OCI-LY7 (cell line): ENCODE data around the gene SIPA1L3. TPM values are rescaled to one million over a fixed set of nuclear protein-coding genes. Genes with fewer than 3 reads are reported as not detected.
A peak's percentile ranks its signal among the peaks of the same experiment; 100 is the strongest.

ENCODE experiments used
- BruUV-seq: library from RNA; stranded (reverse); fragments of 400-500 nt; replicated peaks from 2 replicates; lab custom pipeline; 2021; lab: Mats Ljungman, UMichigan
- CTCF ChIA-PET: fragments of 300-600 bp; sonication (Branson Sonifier 250); formaldehyde crosslinking; loops from one replicate; lab custom pipeline; 2022; ENCODE audit warnings: antibody characterized with exemption; ENCODE audit not compliant: unreplicated experiment; lab: Charles Lee
- POLR2A ChIA-PET: fragments of 300-600 bp; sonication (Branson Sonifier 250); formaldehyde crosslinking; loops from one replicate; lab custom pipeline; 2022; ENCODE audit warnings: antibody characterized with exemption; lab: Charles Lee
- DNase-seq: peaks from one replicate; pipeline ENCODE4 v3.0.0-alpha.2; 2015; ENCODE audit warnings: low spot score
- H2AFZ ChIP-seq: fragments of 200-600 bp; sonication (generic), shearing (Covaris generic); 2 replicates; pipeline ENCODE4 v1.6.1; 2014; ENCODE audit warnings: mild to moderate bottlenecking, antibody characterized with exemption, low read length, moderate library complexity
- H3K27ac ChIP-seq: fragments of 200-600 bp; sonication (generic); 2 replicates; pipeline ENCODE4 v1.5.1; 2014; ENCODE audit warnings: mixed run types, low read depth, mild to moderate bottlenecking, moderate library complexity, low read length, inconsistent platforms; ENCODE audit not compliant: poor library complexity, severe bottlenecking
- H3K36me3 ChIP-seq: fragments of 200-600 bp; sonication (generic); 2 replicates; pipeline ENCODE4 v1.6.1; 2014; ENCODE audit warnings: mild to moderate bottlenecking, antibody characterized with exemption, low read length, moderate library complexity, mixed read lengths; ENCODE audit not compliant: insufficient read depth
- H3K4me1 ChIP-seq: fragments of 200-600 bp; sonication (generic); 2 replicates; pipeline ENCODE4 v1.5.1; 2014; ENCODE audit warnings: mild to moderate bottlenecking, low read length; ENCODE audit not compliant: insufficient read depth, poor library complexity, severe bottlenecking
- H3K4me2 ChIP-seq: fragments of 200-600 bp; sonication (generic); 2 replicates; pipeline ENCODE4 v1.6.1; 2014; ENCODE audit warnings: mild to moderate bottlenecking, low read length
- H3K4me3 ChIP-seq: fragments of 200-600 bp; sonication (generic); 2 replicates; pipeline ENCODE4 v1.5.1; 2014; ENCODE audit warnings: mild to moderate bottlenecking, low read depth, low read length; ENCODE audit not compliant: poor library complexity, severe bottlenecking
- H3K79me2 ChIP-seq: fragments of 200-600 bp; sonication (generic); 2 replicates; pipeline ENCODE4 v1.6.1; 2016; ENCODE audit warnings: low read depth, mild to moderate bottlenecking, low read length, moderate library complexity, mixed read lengths; ENCODE audit not compliant: insufficient read depth
- H3K9me2 ChIP-seq: fragments of 200-600 bp; sonication (generic); 2 replicates; pipeline ENCODE4 v1.6.1; 2016; ENCODE audit warnings: mild to moderate bottlenecking, low read length, mixed read lengths; ENCODE audit not compliant: insufficient read depth
- H3K9me3 ChIP-seq: fragments of 200-600 bp; sonication (generic); 2 replicates; pipeline ENCODE4 v1.6.1; 2014; ENCODE audit warnings: mild to moderate bottlenecking, mixed run types, low read length, mixed read lengths
- H4K20me1 ChIP-seq: fragments of 200-600 bp; sonication (generic); 2 replicates; pipeline ENCODE4 v1.6.1; 2014; ENCODE audit warnings: mild to moderate bottlenecking, antibody characterized with exemption, low read length, moderate library complexity, mixed read lengths; ENCODE audit not compliant: insufficient read depth
- CTCF ChIP-seq: fragments of 200-600 bp; sonication (generic); conservative IDR thresholded peaks from 2 replicates; pipeline ENCODE4 v1.5.1; 2014; ENCODE audit warnings: mild to moderate bottlenecking, antibody characterized with exemption, low read length, moderate library complexity, mixed read lengths
- EZH2phosphoT487 ChIP-seq: fragments of 200-600 bp; sonication (generic); IDR thresholded peaks from 2 replicates; pipeline ENCODE4 v1.6.1; 2018; ENCODE audit warnings: low read depth, borderline replicate concordance, mild to moderate bottlenecking, mixed run types, antibody characterized with exemption, low read length, moderate library complexity, mixed read lengths
- intact Hi-C: fragments of 100-400 bp; cut with micrococcal nuclease; formaldehyde crosslinking; loops from one replicate; pipeline ENCODE4 v1.10.0; 2022; ENCODE audit not compliant: unreplicated experiment
- total RNA-seq, 2 experiments: library from RNA; depleted of rRNA in 1 of 2; stranded (reverse); fragments of >200 nt in 1 of 2; shearing (Covaris generic) in 1 of 2; gene quantifications; 2 replicates each; pipeline ENCODE4 v1.2.3, GENCODE V29; 2014 to 2022

Gene SIPA1L3
- total RNA-seq, 2 experiments from 2014 or later = 21.2 to 84.4 TPM

GRCh38 chr19:38033658-38034491 is 126.9 kb downstream of the SIPA1L3 start:
- Histone ChIP-seq H3K27ac (peak overlapping the region; percentile 97), H2AFZ (peak overlapping the region; percentile 17; the same call in 1 of the 2 replicates), H3K79me2 (peaks cover 15% of the 10 kb centered on the region; the same call in 1 of the 2 replicates), H3K4me1 (peaks cover 76% of the 10 kb centered on the region), H3K4me3 (peak overlapping the region; percentile 56), H3K9me3 (peaks cover 18% of the 10 kb centered on the region; the same call in 1 of the 2 replicates), H3K36me3 (peaks cover 32% of the 10 kb centered on the region), H4K20me1 (no peaks in the 10 kb centered on the region), H3K4me2 (peak overlapping the region; percentile 82), H3K9me2 (no peaks in the 10 kb centered on the region)
- CTCF ChIA-PET = interaction anchor here (0.6 to 1.1 kb wide), 2 partner anchors 13 to 30 kb away, joined by 9 to 10 read pairs; no protein-coding TSS in a partner anchor
- no TSS peak for BruUV-seq
- POLR2A ChIA-PET = interaction anchor here (0.6 to 3.5 kb wide), 11 partner anchors 9 to 319 kb away, joined by 3 to 32 read pairs (median 3); no protein-coding TSS in a partner anchor
- intact Hi-C loops = loop anchor here (1.0 to 5.0 kb wide), 3 partner anchors 14 to 107 kb away; no protein-coding TSS in a partner anchor
- no peak for TF ChIP-seq EZH2phosphoT487
- TF ChIP-seq CTCF = peak; percentile 61
- DNase-seq = peak; percentile 95

GRCh38 chr19:38034492-38034860 is 127.5 kb downstream of the SIPA1L3 start:
- no peaks in the 10 kb centered on the region for H3K9me2 ChIP-seq
- H3K27ac ChIP-seq = peak overlapping the region; percentile 97
- peaks cover 18% of the 10 kb centered on the region; the same call in 1 of the 2 replicates for H3K9me3 ChIP-seq
- CTCF ChIA-PET = interaction anchor here (0.6 kb wide), 1 partner anchor 14 kb away, joined by 9 read pairs; no protein-coding TSS in a partner anchor
- H3K79me2 ChIP-seq = peaks cover 15% of the 10 kb centered on the region; the same call in 1 of the 2 replicates
- TF ChIP-seq CTCF (no peak), EZH2phosphoT487 (no peak)
- BruUV-seq = no TSS peak
- POLR2A ChIA-PET = interaction anchor here (0.6 to 3.5 kb wide), 8 partner anchors 10 to 320 kb away, joined by 3 to 32 read pairs (median 3); no protein-coding TSS in a partner anchor
- H3K36me3 ChIP-seq = peaks cover 27% of the 10 kb centered on the region
- DNase-seq = peak; percentile 70
- intact Hi-C loops = loop anchor here (2.0 to 5.0 kb wide), 2 partner anchors 56 to 107 kb away; no protein-coding TSS in a partner anchor
- peaks cover 76% of the 10 kb centered on the region for H3K4me1 ChIP-seq
- no peaks in the 10 kb centered on the region for H4K20me1 ChIP-seq
- peak overlapping the region; percentile 82 for H3K4me2 ChIP-seq
- no peak overlapping the region for H2AFZ ChIP-seq
- H3K4me3 ChIP-seq = peak overlapping the region; percentile 56
